GM18867 (cell line): ENCODE measurements around the gene KLRF1.

Source experiments
- ATAC-seq: cut with Tn5 transposase; IDR thresholded peaks from one replicate; pipeline ENCODE4 v1.9.1; 2021; ENCODE audit warnings: mild to moderate bottlenecking, moderate library complexity; ENCODE audit not compliant: unreplicated experiment

Gene KLRF1

GRCh38 chr12:9808504-9808903 is 18.8 kb upstream of the KLRF1 start:
- no peak for ATAC-seq

- no peak for ATAC-seq
Measured at GRCh38 chr12:9809338-9809737, 17.9 kb upstream of the KLRF1 start.

- no peak for ATAC-seq
Measured at GRCh38 chr12:9809866-9810265, 17.4 kb upstream of the KLRF1 start.

- ATAC-seq, result no peak
Measured at GRCh38 chr12:9810671-9811070, 16.6 kb upstream of the KLRF1 start.

DNA sequence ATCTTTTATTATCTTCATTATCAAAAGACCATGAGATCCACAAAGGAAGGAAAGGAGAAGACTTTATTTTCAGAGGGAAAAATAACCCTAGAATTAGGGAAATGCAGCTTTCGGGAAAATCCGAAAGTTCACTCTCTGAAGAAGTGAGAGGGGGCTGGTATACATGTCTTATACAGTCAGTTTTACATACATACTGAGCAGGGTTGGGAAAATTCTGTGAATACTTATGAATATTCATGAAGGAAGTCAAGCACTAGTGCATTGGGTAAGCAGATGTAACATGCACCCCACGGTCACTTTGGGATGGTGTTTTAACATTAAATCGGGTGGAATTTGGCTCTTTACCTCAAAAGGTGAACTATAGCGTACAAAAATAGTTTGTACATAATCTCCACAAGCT is 15.7 kb upstream of the KLRF1 start:
- ATAC-seq, result no peak

- peak; percentile 97 for ATAC-seq
Measured at GRCh38 chr12:9813821-9814798, 13.2 kb upstream of the KLRF1 start.

DNA sequence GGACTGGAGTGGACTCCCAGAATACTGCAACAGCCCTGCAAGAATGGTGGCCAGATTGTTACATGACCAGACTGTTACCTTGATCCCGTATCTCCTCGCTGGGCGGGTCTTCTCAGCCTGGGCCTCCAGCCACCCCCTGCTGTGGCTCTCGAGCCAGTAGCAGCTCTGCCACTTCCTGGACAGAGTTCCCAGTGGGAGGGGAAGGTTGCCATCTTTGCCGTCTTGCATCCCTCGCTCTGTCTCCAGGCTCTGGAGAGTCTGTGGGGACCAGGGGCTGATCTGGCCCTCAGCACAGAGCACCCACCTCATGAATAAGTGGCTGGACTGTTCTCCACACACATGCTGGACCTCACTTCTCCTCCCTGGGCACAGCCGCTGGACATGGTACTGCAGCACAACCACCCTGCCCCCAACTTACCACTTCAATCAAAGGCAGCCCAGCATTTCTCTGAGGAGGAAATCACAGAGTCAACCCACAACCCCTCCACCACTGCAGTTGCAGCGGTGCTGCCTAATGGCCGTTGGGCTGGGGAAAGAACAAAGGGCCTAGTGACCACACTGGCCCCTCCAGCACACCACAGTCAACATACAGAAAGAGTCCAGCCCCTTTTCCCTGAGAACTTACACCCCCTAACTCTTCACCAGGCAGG is 6.9 kb upstream of the KLRF1 start:
- no peak for ATAC-seq

- no peak for ATAC-seq
Measured at GRCh38 chr12:9829483-9829882, 2.2 kb downstream of the KLRF1 start.

DNA sequence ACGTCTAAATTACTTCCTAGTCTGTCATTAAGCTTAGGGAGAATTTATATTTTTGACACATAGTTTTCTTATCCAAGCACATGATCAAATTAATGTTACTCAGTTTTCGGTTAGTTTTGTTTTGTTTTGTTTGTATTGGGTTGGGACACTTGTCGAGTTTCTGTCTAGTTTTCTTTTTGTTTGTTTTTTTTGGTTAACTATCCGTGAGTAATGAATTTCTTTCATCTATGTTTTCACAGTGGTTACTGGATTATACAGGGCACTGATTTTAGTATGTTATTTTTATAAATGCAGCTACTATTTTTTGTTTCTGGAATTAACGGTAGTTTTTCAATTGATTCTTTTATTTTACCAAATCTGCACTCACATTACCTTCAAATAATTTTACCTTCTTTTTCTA is 2.7 kb downstream of the KLRF1 start:
- no peak for ATAC-seq

DNA sequence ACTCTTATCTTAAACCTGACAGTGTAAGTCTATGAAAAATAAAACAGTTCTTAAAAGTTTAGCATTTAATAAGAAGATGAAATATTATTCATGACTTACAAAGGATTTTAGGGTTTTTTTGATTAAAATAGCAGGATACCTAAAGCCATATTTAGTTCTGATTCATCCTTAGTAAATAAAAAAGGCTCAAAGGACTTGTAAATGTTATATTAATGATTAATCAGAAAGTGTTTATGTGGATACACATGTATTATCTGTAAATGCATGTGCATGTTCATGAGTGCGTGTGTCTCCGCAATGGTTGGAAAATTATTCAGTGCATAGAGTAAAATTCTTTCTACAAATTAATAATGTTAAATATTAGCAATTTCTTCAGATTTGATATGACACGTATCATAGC is 4.4 kb downstream of the KLRF1 start:
- no peak for ATAC-seq

GRCh38 chr12:9843407-9843806 is 16.1 kb downstream of the KLRF1 start:
- ATAC-seq, result no peak

DNA sequence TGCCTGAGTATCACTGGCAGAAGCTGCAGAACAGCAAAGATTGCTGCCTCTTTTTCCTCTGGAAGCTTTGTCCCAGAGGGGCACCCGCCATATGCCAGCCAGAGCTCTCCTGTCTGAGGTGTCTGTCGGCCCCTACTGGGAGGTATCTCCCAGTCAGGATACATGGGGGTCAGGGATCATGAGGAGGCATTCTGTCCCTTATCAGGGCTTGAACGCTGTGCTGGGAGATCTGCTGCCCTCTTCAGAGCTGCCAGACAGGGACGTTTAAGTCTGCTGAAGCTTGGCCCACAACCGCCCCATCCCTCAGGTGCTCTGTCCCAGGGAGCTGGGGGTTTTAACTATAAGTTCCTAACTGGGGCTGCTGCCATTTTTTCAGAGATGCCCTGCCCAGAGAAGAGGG is 21.6 kb downstream of the KLRF1 start:
- no peak for ATAC-seq

DNA sequence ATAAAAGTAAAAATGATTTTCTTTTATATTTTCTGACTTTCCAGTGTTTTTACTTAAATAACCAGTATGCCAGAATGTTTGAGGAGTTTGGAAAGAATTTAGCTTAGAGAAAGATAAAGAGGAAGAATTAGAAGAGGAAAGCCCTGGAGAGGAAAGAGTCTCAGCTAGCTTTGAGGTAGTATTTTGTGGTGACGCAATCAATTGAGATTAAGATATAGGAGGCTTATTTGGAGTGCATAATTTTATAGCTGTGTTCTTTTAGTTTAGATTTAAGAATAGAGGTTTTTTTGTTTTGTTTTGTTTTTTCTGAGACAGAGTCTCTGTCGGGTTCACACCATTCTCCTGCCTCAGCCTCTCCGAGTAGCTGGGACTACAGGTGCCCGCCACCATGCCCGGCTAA is 23.8 kb downstream of the KLRF1 start:
- ATAC-seq, result no peak

DNA sequence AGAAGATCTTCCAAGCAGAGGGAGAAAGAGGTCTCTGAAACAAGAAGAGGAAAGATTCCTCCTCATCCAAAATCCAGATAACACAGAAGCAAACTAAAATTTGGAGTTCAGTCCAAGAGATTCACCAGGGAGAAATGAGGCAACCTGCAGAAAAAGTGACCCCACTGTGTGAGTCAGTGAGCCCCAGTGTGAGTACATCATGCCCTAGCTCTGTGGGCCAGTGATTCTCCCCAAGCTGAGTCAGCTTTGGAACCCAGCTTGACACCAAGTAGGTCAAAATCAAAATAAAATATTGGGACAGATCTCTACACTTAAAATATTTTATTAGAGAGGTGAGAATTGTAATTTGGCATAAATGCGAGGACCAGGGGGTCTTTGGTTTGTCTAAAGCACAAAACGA is 24.6 kb downstream of the KLRF1 start:
- ATAC-seq, result no peak

DNA sequence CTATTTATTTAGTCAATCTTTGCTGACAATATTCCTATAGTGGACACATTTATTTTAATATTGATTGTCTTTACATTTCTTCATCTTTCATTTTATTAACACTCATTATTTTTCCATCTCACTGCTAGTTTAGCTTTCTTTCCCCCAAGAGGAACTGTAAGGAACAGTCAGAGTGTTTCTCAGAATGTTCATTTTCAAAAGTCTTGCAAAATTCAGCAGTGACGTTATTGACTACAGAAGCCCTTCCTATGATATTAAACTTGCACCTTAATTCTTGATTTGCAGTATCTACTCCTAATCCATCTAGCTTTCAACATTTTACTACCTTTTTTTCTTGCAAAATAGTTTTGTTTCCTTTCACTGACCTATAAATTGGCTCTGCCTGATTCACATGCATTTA is 28.9 kb downstream of the KLRF1 start:
- ATAC-seq, result no peak

DNA sequence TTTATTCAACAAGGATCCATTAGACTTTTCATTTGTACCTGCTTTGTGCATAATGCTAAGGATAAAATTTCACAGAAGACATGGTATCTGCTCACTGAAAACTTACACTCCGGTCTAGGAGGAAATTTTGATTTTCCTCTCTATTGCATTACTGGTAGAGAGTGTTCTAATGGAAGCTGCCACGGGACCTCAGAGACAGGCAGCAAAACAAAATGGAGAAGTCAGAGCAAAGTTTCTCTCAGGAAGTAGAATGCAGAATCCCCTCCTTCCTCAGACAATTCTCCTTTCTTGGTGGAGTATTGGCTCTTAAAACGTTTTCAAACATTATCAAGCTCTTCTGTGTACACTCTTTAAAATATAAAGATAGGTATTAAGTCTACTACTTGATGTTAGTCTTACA is 29.6 kb downstream of the KLRF1 start:
- no peak for ATAC-seq

DNA sequence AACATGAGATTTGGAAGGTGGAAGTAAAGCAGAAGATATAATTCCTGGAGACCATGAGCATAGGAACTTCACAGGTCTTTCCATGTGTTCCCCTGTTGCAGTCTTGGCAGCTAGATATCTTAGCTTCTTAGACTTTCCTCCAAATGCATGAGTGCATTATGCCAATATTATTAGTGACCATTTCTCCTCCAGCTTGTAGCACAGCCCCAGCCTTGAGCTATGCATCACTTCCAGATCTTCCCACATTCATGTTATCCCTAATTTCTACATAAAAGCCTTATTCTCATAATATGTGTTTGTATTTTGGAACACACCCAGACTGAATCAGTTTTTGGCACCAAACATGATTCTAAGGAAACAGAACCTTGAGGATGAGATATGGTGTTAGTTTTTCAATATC is 30.9 kb downstream of the KLRF1 start:
- no peak for ATAC-seq

- ATAC-seq, result no peak
Measured at GRCh38 chr12:9864913-9865675, 37.8 kb downstream of the KLRF1 start.

GRCh38 chr12:9866860-9867269 is 39.6 kb downstream of the KLRF1 start:
- ATAC-seq, result no peak

GRCh38 chr12:9867531-9867930 is 40.2 kb downstream of the KLRF1 start:
- no peak for ATAC-seq

DNA sequence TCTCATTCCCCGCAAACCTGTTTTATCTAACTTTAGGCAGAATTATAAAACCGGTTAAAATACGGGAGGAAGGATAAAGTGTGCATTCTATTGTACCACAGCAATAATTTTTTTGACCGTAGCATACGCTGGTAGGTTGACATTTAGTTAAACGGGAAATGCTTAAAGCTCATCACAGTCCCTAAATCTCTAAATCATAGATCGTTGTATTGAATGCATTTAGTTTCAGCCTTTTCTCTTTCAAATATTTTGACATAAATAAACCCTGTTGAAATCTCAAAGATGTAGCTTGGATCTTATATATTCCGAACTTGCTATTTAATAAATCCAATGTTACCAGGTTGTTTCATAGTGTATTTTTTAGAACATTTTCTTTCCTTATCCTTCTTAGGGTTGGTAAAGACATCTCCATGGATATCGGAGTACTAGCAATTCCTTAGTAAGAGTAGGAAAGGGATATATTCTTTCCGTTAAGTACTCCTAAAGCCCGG is 41.1 kb downstream of the KLRF1 start:
- ATAC-seq, result no peak
